Colonic mucosa (tissue), 4 donors: ENCODE results near the gene NR1I2. TPM values are rescaled to one million over a fixed set of nuclear protein-coding genes. Genes with fewer than 3 reads are reported as not detected.
A peak's percentile ranks its signal among the peaks of the same experiment; 100 is the strongest.

Source experiments
- DNase-seq: peaks from one replicate; pipeline ENCODE4 v3.0.0-alpha.2; 2020
- H3K27ac ChIP-seq: fragments of 200-600 bp; one replicate; pipeline ENCODE4 v1.8.0; 2021
- H3K27me3 ChIP-seq: fragments of 200-600 bp; one replicate; pipeline ENCODE4 v1.8.0; 2021
- H3K36me3 ChIP-seq: fragments of 200-600 bp; one replicate; pipeline ENCODE4 v1.8.0; 2021
- H3K4me1 ChIP-seq: fragments of 200-600 bp; one replicate; pipeline ENCODE4 v1.8.0; 2021; ENCODE audit warnings: mild to moderate bottlenecking
- H3K4me3 ChIP-seq: fragments of 200-600 bp; one replicate; pipeline ENCODE4 v1.8.0; 2021
- H3K9ac ChIP-seq, 2 donors: one replicate each; pipeline ENCODE4 v1.7.0; 2013; ENCODE audit warnings: control low read depth in 2 of 2, low read depth in 2 of 2, low read length in 2 of 2
- H3K9me3 ChIP-seq: fragments of 200-600 bp; one replicate; pipeline ENCODE4 v1.8.0; 2021
- CTCF ChIP-seq: fragments of 200-600 bp; IDR thresholded peaks from one replicate; pipeline ENCODE4 v1.8.0; 2022; ENCODE audit warnings: antibody characterized with exemption, mild to moderate bottlenecking
- intact Hi-C: fragments of 100-400 bp; cut with DNase I; formaldehyde crosslinking; loops from one replicate; pipeline ENCODE4 v1.14.1; 2022
- total RNA-seq, 2 donors: library from RNA; stranded (reverse); fragmentation: NEBNext Ultra II Directional in 1 of 2; extraction: Animal tissue kit (Norgen Biotek cat#: 25700) in 1 of 2; gene quantifications; one replicate each; pipeline ENCODE4 v1.2.1, GENCODE V29; 2021
- donor health status: healthy.
- donor health status: DM: no; HTN: no; CAD: no.
- donor health status: DM: no; HTN: no; CAD: no.

The NR1I2 gene
- total RNA-seq, 2 donors from 2014 or later, result 58.4 to 70.4 TPM

- Histone ChIP-seq H3K9ac (no peak overlapping the region), H3K9me3 (no peaks in the 10 kb centered on the region), H3K4me1 (peaks cover 3% of the 10 kb centered on the region), H3K4me3 (no peak overlapping the region), H3K27me3 (no peaks in the 10 kb centered on the region), H3K36me3 (no peaks in the 10 kb centered on the region), H3K27ac (peak overlapping the region; percentile 52)
- no peak for TF ChIP-seq CTCF
- intact Hi-C loops, result no loop called here
- no peak for DNase-seq
Measured at GRCh38 chr3:119769394-119770149, 12.3 kb upstream of the NR1I2 start.

- TF ChIP-seq CTCF, result no peak
- Histone ChIP-seq H3K27me3 (no peaks in the 10 kb centered on the region), H3K9me3 (no peaks in the 10 kb centered on the region), H3K9ac (no peak overlapping the region), H3K36me3 (no peaks in the 10 kb centered on the region), H3K4me1 (peaks cover under 1% of the 10 kb centered on the region), H3K27ac (no peak overlapping the region), H3K4me3 (no peak overlapping the region)
- no peak for DNase-seq
- intact Hi-C loops, result no loop called here
Measured at GRCh38 chr3:119774444-119774843, 7.5 kb upstream of the NR1I2 start.

- no peaks in the 10 kb centered on the region for H3K27me3 ChIP-seq
- intact Hi-C loops, result no loop called here
- no peaks in the 10 kb centered on the region for H3K9me3 ChIP-seq
- no peak overlapping the region for H3K4me3 ChIP-seq
- H3K36me3 ChIP-seq, result no peaks in the 10 kb centered on the region
- no peak overlapping the region for H3K27ac ChIP-seq
- H3K4me1 ChIP-seq, result no peaks in the 10 kb centered on the region
- no peak for DNase-seq
- TF ChIP-seq CTCF, result no peak
- no peak overlapping the region for H3K9ac ChIP-seq
Measured at GRCh38 chr3:119776304-119776703, 5.6 kb upstream of the NR1I2 start.

GRCh38 chr3:119778176-119778575 is 3.7 kb upstream of the NR1I2 start:
- H3K4me3 ChIP-seq, result no peak overlapping the region
- no peak for DNase-seq
- H3K9me3 ChIP-seq, result no peaks in the 10 kb centered on the region
- H3K27ac ChIP-seq, result no peak overlapping the region
- no peaks in the 10 kb centered on the region for H3K4me1 ChIP-seq
- no peaks in the 10 kb centered on the region for H3K27me3 ChIP-seq
- no peak overlapping the region for H3K9ac ChIP-seq
- no peak for TF ChIP-seq CTCF
- intact Hi-C loops, result no loop called here
- H3K36me3 ChIP-seq, result no peaks in the 10 kb centered on the region

GRCh38 chr3:119778811-119779210 is 3.1 kb upstream of the NR1I2 start:
- no peak overlapping the region for H3K27ac ChIP-seq
- intact Hi-C loops, result no loop called here
- no peaks in the 10 kb centered on the region for H3K4me1 ChIP-seq
- H3K36me3 ChIP-seq, result no peaks in the 10 kb centered on the region
- H3K9ac ChIP-seq, result no peak overlapping the region
- H3K4me3 ChIP-seq, result no peak overlapping the region
- no peak for TF ChIP-seq CTCF
- no peak for DNase-seq
- H3K9me3 ChIP-seq, result no peaks in the 10 kb centered on the region
- no peaks in the 10 kb centered on the region for H3K27me3 ChIP-seq
